WTC11 (cell line): ENCODE measurements around the gene C6orf47. TPM values are rescaled to one million over a fixed set of nuclear protein-coding genes. Genes with fewer than 3 reads are reported as not detected.

Experiments used
- ATAC-seq: fragments of 200-7000 bp; cut with Tn5 transposase; 2 replicates; pipeline ENCODE4 v1.10.0; 2021; ENCODE audit warnings: mild to moderate bottlenecking, moderate library complexity
- CTCF ChIA-PET: fragments of 300-600 bp; sonication (Branson Sonifier 250); formaldehyde crosslinking; loops from one replicate; lab custom pipeline; 2021; ENCODE audit warnings: antibody characterized with exemption; lab: Charles Lee
- POLR2A ChIA-PET: fragments of 350-600 bp; sonication (Branson Sonifier 250); formaldehyde crosslinking; loops from one replicate; lab custom pipeline; 2021; ENCODE audit warnings: antibody characterized with exemption; lab: Charles Lee
- DNase-seq: peaks from one replicate; pipeline ENCODE4 v3.0.0; 2021; ENCODE audit warnings: low spot score
- H3K27ac Mint-ChIP-seq: 2 replicates; pipeline ENCODE4 v1.8.0; 2021; ENCODE audit warnings: mixed read lengths
- H3K27me3 Mint-ChIP-seq: 2 replicates; pipeline ENCODE4 v1.8.0; 2021; ENCODE audit warnings: low read depth, mild to moderate bottlenecking, moderate library complexity, mixed read lengths
- H3K36me3 Mint-ChIP-seq: 2 replicates; pipeline ENCODE4 v1.8.0; 2021; ENCODE audit warnings: mixed read lengths
- H3K4me1 Mint-ChIP-seq: 2 replicates; pipeline ENCODE4 v1.8.0; 2022; ENCODE audit warnings: mixed read lengths
- H3K4me3 Mint-ChIP-seq: 2 replicates; pipeline ENCODE4 v1.8.0; 2021; ENCODE audit warnings: mild to moderate bottlenecking, moderate library complexity, mixed read lengths
- H3K9me3 Mint-ChIP-seq: 2 replicates; pipeline ENCODE4 v1.8.0; 2021; ENCODE audit warnings: mixed read lengths
- ARID4B ChIP-seq: sonication (generic); formaldehyde crosslinking; IDR thresholded peaks from 2 replicates; pipeline ENCODE4 v1.8.0; 2023; ENCODE audit warnings: missing genetic modification reagents, mild to moderate bottlenecking, borderline replicate concordance
- ATF6 ChIP-seq: sonication (generic); formaldehyde crosslinking; IDR thresholded peaks from 2 replicates; pipeline ENCODE4 v1.8.1; 2023; ENCODE audit warnings: mild to moderate bottlenecking, missing genetic modification reagents
- CBFB ChIP-seq: sonication (generic); formaldehyde crosslinking; IDR thresholded peaks from 2 replicates; pipeline ENCODE4 v1.8.1; 2022; ENCODE audit warnings: mild to moderate bottlenecking, low read depth, missing genetic modification reagents
- GABPB1 ChIP-seq: sonication (generic); formaldehyde crosslinking; IDR thresholded peaks from 2 replicates; pipeline ENCODE4 v1.8.1; 2023; ENCODE audit warnings: mild to moderate bottlenecking, missing genetic modification reagents
- GTF2I ChIP-seq: fragments of 250-450 bp; sonication (Bioruptor Pico); conservative IDR thresholded peaks from 2 replicates; pipeline ENCODE4 v1.4.0; 2021; ENCODE audit warnings: mild to moderate bottlenecking
- IRF1 ChIP-seq: sonication (generic); formaldehyde crosslinking; IDR thresholded peaks from 2 replicates; pipeline ENCODE4 v1.8.0; 2023; ENCODE audit warnings: missing genetic modification reagents
- JUN ChIP-seq: sonication (generic); formaldehyde crosslinking; IDR thresholded peaks from 2 replicates; pipeline ENCODE4 v1.8.0; 2023; ENCODE audit warnings: mild to moderate bottlenecking, missing genetic modification reagents
- KAT7 ChIP-seq: sonication (generic); formaldehyde crosslinking; IDR thresholded peaks from 2 replicates; pipeline ENCODE4 v1.8.1; 2023; ENCODE audit warnings: missing genetic modification reagents, mild to moderate bottlenecking, borderline replicate concordance
- NFYB ChIP-seq: sonication (generic); formaldehyde crosslinking; conservative IDR thresholded peaks from 2 replicates; pipeline ENCODE4 v1.8.0; 2022; ENCODE audit warnings: low read depth, missing genetic modification reagents
- RELA ChIP-seq: sonication (generic); formaldehyde crosslinking; IDR thresholded peaks from 2 replicates; pipeline ENCODE4 v1.8.1; 2022; ENCODE audit warnings: missing genetic modification reagents, mild to moderate bottlenecking, borderline replicate concordance
- TEAD1 ChIP-seq: sonication (generic); formaldehyde crosslinking; IDR thresholded peaks from 2 replicates; pipeline ENCODE4 v1.8.0; 2022; ENCODE audit warnings: mild to moderate bottlenecking, missing genetic modification reagents
- TEAD4 ChIP-seq: sonication (generic); formaldehyde crosslinking; IDR thresholded peaks from 2 replicates; pipeline ENCODE4 v1.8.0; 2022; ENCODE audit warnings: mild to moderate bottlenecking, missing genetic modification reagents
- ZMAT4 ChIP-seq: fragments of 250-450 bp; sonication (Bioruptor Pico); IDR thresholded peaks from 2 replicates; pipeline ENCODE4 v1.9.0; 2021; ENCODE audit warnings: mild to moderate bottlenecking
- total RNA-seq: library from RNA; stranded (reverse); gene quantifications from 3 replicates; pipeline ENCODE4 v1.2.3, GENCODE V29; 2021

The C6orf47 gene
- total RNA-seq, 1 experiment from 2014 or later, result 16.3 TPM

- TF ChIP-seq KAT7 (CRISPR knock-in tag), result no peak
- no peak for TF ChIP-seq TEAD4
- no peak for TF ChIP-seq GTF2I
These were observed 2.4 kb downstream of the C6orf47 start (continued) for GRCh38 chr6:31658158-31658688.

- TF ChIP-seq IRF1 (no peak), JUN (CRISPR knock-in tag) (no peak), NFYB (no peak), ARID4B (CRISPR knock-in tag) (no peak), ZMAT4 (CRISPR knock-in tag) (no peak)
- CTCF ChIA-PET, result interaction anchor here (1.2 to 2.1 kb wide), 2 partner anchors 32 to 111 kb away, joined by 3 to 6 read pairs; partner anchors contain the start of gene ATP6V1G2
- H3K4me3 Mint-ChIP-seq, result no peak overlapping the region
- peaks cover 19% of the 10 kb centered on the region for H3K4me1 Mint-ChIP-seq
- POLR2A ChIA-PET, result interaction anchor here (1.0 kb wide), 1 partner anchor 31 kb away, joined by 3 read pairs; no protein-coding TSS in a partner anchor
- ATAC-seq (no peak), DNase-seq (no peak)
- peaks cover 10% of the 10 kb centered on the region for H3K36me3 Mint-ChIP-seq
- no peaks in the 10 kb centered on the region for H3K9me3 Mint-ChIP-seq
- no peaks in the 10 kb centered on the region for H3K27me3 Mint-ChIP-seq
- H3K27ac Mint-ChIP-seq, result no peak overlapping the region
These were observed 3.0 kb downstream of the C6orf47 start for GRCh38 chr6:31657406-31658157.

GRCh38 chr6:31655349-31656237, 5.0 kb downstream of the C6orf47 start, which contains the start of gene APOM:
Gene APOM (plus strand): TSS chr6:31655894. CDS start chr6:31655967, 73 bp downstream.
- no peaks in the 10 kb centered on the region for H3K27me3 Mint-ChIP-seq
- no peak within 1 kb of the TSS for H3K4me3 Mint-ChIP-seq
- H3K9me3 Mint-ChIP-seq, result no peaks in the 10 kb centered on the region
- TF ChIP-seq CBFB (CRISPR knock-in tag), result no peak
- peak; percentile 87 for TF ChIP-seq GABPB1
- TF ChIP-seq ATF6, result no peak
- no peak for TF ChIP-seq RELA (CRISPR knock-in tag)
- no peak for TF ChIP-seq TEAD1 (CRISPR knock-in tag)
- H3K27ac Mint-ChIP-seq, result peak within 1 kb of the TSS; percentile 47; the same call in 1 of the 2 replicates
- H3K36me3 Mint-ChIP-seq, result peaks cover 8% of the 10 kb centered on the region
- DNase-seq, result no peak
- ChIA-PET CTCF (interaction anchor here (2.1 kb wide), 1 partner anchor 34 kb away, joined by 6 read pairs; no protein-coding TSS in a partner anchor), POLR2A (no interaction called here)
- ATAC-seq, result no peak
- peaks cover 29% of the 10 kb centered on the region for H3K4me1 Mint-ChIP-seq
